Neural crest cell (in vitro differentiated cells): ENCODE measurements around the gene LDLR. TPM values are rescaled to one million over a fixed set of nuclear protein-coding genes. Genes with fewer than 3 reads are reported as not detected.
"Not testable (repeated sequence)": the region's sequence is repeated elsewhere in the genome, so short reads cannot be mapped to it uniquely, and the experiment has no call there.

Experiments
- DNase-seq: peaks from one replicate; pipeline ENCODE4 v3.0.0; 2021; ENCODE audit warnings: low read depth, mixed read lengths, low spot score
- H3K27ac Mint-ChIP-seq: one replicate; pipeline ENCODE4 v1.8.0; 2021; ENCODE audit warnings: mild to moderate bottlenecking, mixed read lengths; ENCODE audit not compliant: unreplicated experiment
- H3K27me3 Mint-ChIP-seq: 2 replicates; pipeline ENCODE4 v1.8.0; 2021; ENCODE audit warnings: low read depth, mild to moderate bottlenecking, mixed read lengths
- H3K36me3 Mint-ChIP-seq: 2 replicates; pipeline ENCODE4 v1.8.0; 2021; ENCODE audit warnings: low read depth, mild to moderate bottlenecking, mixed read lengths
- H3K4me1 Mint-ChIP-seq: 2 replicates; pipeline ENCODE4 v1.8.0; 2021; ENCODE audit warnings: mixed read lengths
- H3K4me3 Mint-ChIP-seq: one replicate; pipeline ENCODE4 v1.8.0; 2021; ENCODE audit warnings: mild to moderate bottlenecking, mixed read lengths
- H3K9me3 Mint-ChIP-seq: 2 replicates; pipeline ENCODE4 v1.8.0; 2021; ENCODE audit warnings: mixed read lengths
- CTCF ChIP-seq: fragments of 200-600 bp; sonication (generic); conservative IDR thresholded peaks from 2 replicates; pipeline ENCODE4 v1.5.0; 2021; ENCODE audit warnings: antibody characterized with exemption, mild to moderate bottlenecking
- total RNA-seq: library from RNA; stranded (reverse); gene quantifications from 2 replicates; pipeline ENCODE4 v1.2.1, GENCODE V29; 2021

Gene LDLR
- total RNA-seq, 1 donor from 2014 or later: 152 TPM

GRCh38 chr19:11094520-11094894, 5.2 kb downstream of the LDLR start:
- no peak for DNase-seq
- H3K36me3 Mint-ChIP-seq: peaks cover 23% of the 10 kb centered on the region
- peaks cover 32% of the 10 kb centered on the region for H3K4me1 Mint-ChIP-seq
- TF ChIP-seq CTCF: no peak
- peak overlapping the region; percentile 12 for H3K27ac Mint-ChIP-seq
- H3K4me3 Mint-ChIP-seq: peak overlapping the region; percentile 31
- no peaks in the 10 kb centered on the region for H3K9me3 Mint-ChIP-seq
- H3K27me3 Mint-ChIP-seq: no peaks in the 10 kb centered on the region

GRCh38 chr19:11096210-11096841, 7.1 kb downstream of the LDLR start:
- no peaks in the 10 kb centered on the region for H3K27me3 Mint-ChIP-seq
- H3K36me3 Mint-ChIP-seq: peaks cover 28% of the 10 kb centered on the region

GRCh38 chr19:11097367-11097766, 8.1 kb downstream of the LDLR start:
- H3K27me3 Mint-ChIP-seq, DNase-seq, H3K27ac Mint-ChIP-seq, H3K9me3 Mint-ChIP-seq, H3K4me3 Mint-ChIP-seq: not testable (repeated sequence)
- Mint-ChIP-seq H3K36me3 (peaks cover 25% of the 10 kb centered on the region), H3K4me1 (peaks cover 24% of the 10 kb centered on the region)

More at GRCh38 chr19:11096210-11096841, 7.1 kb downstream of the LDLR start:
- no peak for DNase-seq
- TF ChIP-seq CTCF: no peak
- Mint-ChIP-seq H3K27ac (peak overlapping the region; percentile 52), H3K4me1 (peaks cover 34% of the 10 kb centered on the region), H3K4me3 (peak overlapping the region; percentile 59), H3K9me3 (no peaks in the 10 kb centered on the region)

DNA sequence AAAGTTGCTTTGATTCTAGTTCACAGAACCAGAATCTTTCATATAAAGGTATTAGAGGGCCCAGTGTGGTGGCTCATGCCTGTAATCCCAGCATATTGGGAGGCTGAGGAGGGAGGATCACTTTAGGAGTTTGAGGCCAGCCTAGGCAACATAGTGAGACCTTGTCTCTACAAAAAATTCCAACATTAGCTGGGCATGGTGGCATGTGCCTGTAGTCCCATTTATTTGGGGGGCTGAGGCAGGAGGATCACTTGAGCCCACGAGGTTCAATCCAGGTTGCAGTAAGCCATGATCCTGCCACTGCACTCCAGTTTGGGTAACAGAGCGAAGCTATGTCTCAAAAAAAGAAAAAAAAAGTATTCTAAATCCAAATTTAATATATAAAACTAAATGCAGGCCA, 9.1 kb downstream of the LDLR start:
- no peak for TF ChIP-seq CTCF
- peaks cover 33% of the 10 kb centered on the region for H3K36me3 Mint-ChIP-seq
- no peaks in the 10 kb centered on the region for H3K27me3 Mint-ChIP-seq
- H3K4me1 Mint-ChIP-seq: peaks cover 20% of the 10 kb centered on the region
- H3K27ac Mint-ChIP-seq: no peak overlapping the region
- H3K4me3 Mint-ChIP-seq: no peak overlapping the region
- no peak for DNase-seq
- no peaks in the 10 kb centered on the region for H3K9me3 Mint-ChIP-seq

GRCh38 chr19:11098861-11099260, 9.6 kb downstream of the LDLR start:
- Mint-ChIP-seq H3K4me1 (peaks cover 20% of the 10 kb centered on the region), H3K9me3 (no peaks in the 10 kb centered on the region), H3K36me3 (peaks cover 33% of the 10 kb centered on the region), H3K27me3 (no peaks in the 10 kb centered on the region), H3K27ac (peak overlapping the region; percentile 37), H3K4me3 (no peak overlapping the region)
- no peak for TF ChIP-seq CTCF
- no peak for DNase-seq

DNA sequence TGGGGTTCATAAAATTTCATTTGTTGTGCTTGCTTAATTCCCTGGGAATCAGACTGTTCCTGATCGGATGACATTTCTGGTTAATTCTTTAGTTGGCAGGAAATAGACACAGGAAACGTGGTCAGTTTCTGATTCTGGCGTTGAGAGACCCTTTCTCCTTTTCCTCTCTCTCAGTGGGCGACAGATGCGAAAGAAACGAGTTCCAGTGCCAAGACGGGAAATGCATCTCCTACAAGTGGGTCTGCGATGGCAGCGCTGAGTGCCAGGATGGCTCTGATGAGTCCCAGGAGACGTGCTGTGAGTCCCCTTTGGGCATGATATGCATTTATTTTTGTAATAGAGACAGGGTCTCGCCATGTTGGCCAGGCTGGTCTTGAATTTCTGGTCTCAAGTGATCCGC, 10.8 kb downstream of the LDLR start:
- peak overlapping the region; percentile 41 for H3K4me3 Mint-ChIP-seq
- H3K27ac Mint-ChIP-seq: peak overlapping the region; percentile 72
- H3K27me3 Mint-ChIP-seq: no peaks in the 10 kb centered on the region
- TF ChIP-seq CTCF: no peak
- H3K9me3 Mint-ChIP-seq: no peaks in the 10 kb centered on the region
- peaks cover 13% of the 10 kb centered on the region for H3K4me1 Mint-ChIP-seq
- DNase-seq: no peak
- H3K36me3 Mint-ChIP-seq: peaks cover 31% of the 10 kb centered on the region
